Heart right ventricle (tissue), 16 donors: Measurements from ENCODE around the gene LINGO1. TPM values are rescaled to one million over a fixed set of nuclear protein-coding genes. Genes with fewer than 3 reads are reported as not detected.

Experiments
- ATAC-seq, 8 donors: fragments of 200-7000 bp; cut with Tn5 transposase; one replicate each; pipeline ENCODE4 v1.9.1; 2020; ENCODE audit warnings: mild to moderate bottlenecking in 8 of 8, moderate library complexity in 8 of 8, moderate number of reproducible peaks in 1 of 8
- DNase-seq, 2 donors: peaks; one replicate each; pipeline ENCODE4 v3.0.0-alpha.2; 2020
- H3K27ac ChIP-seq, 10 donors: fragments of 200-600 bp; sonication (generic) in 2 of 10; one replicate each; pipeline versions ENCODE4 v1.5.0 to v1.8.0; 2020 to 2022; ENCODE audit warnings: mild to moderate bottlenecking in 3 of 10
- H3K27me3 ChIP-seq, 7 donors: fragments of 200-600 bp; one replicate each; pipeline ENCODE4 v1.8.0; 2021 to 2022; ENCODE audit warnings: mild to moderate bottlenecking in 2 of 7
- H3K36me3 ChIP-seq, 9 donors: fragments of 200-600 bp; sonication (generic) in 1 of 9; one replicate each; pipeline versions ENCODE4 v1.5.0 to v1.8.0; 2020 to 2022; ENCODE audit warnings: mild to moderate bottlenecking in 2 of 9
- H3K4me1 ChIP-seq, 9 donors: fragments of 200-600 bp; sonication (generic) in 1 of 9; one replicate each; pipeline versions ENCODE4 v1.5.0 to v1.8.0; 2020 to 2022; ENCODE audit warnings: mild to moderate bottlenecking in 4 of 9
- H3K4me3 ChIP-seq, 10 donors: fragments of 200-600 bp; sonication (generic) in 2 of 10; one replicate each; pipeline versions ENCODE4 v1.5.0 to v1.8.0; 2020 to 2022; ENCODE audit warnings: mild to moderate bottlenecking in 7 of 10, moderate library complexity in 2 of 10
- H3K9me3 ChIP-seq, 11 donors: fragments of 200-600 bp in 10 of 11; sonication (generic) in 2 of 11; one replicate each; pipeline versions ENCODE4 v1.5.0 to v1.8.0; 2013 to 2022; ENCODE audit warnings: mild to moderate bottlenecking in 2 of 11, control low read depth in 1 of 11, moderate library complexity in 1 of 11
- WGBS, 2 donors: extraction: QIAGEN DNeasy Blood & Tissue Kit; methylation state at CpG; one replicate each; pipeline ENCODE4 v1.1.7; 2013; ENCODE audit warnings: inconsistent platforms in 1 of 2; 5-methylcytosine and 5-hydroxymethylcytosine counted together
- intact Hi-C, 10 donors: fragments of 100-400 bp; cut with DNase I; formaldehyde crosslinking; loops; one replicate each; pipeline versions ENCODE4 v1.11.1 to v1.14.2; 2022
- polyA plus RNA-seq, 2 donors: library from polyadenylated mRNA; stranded (reverse); fragments of 200-250 nt; gene quantifications; one replicate each; pipeline ENCODE4 v1.2.3, GENCODE V29; 2013
- total RNA-seq, 10 donors: library from RNA; stranded (reverse); fragmentation: NEBNext Ultra II Directional in 3 of 10; extraction: Animal tissue kit (Norgen Biotek cat#: 25700) in 3 of 10; gene quantifications; one replicate each; pipeline versions ENCODE4 v1.2.1 to v1.2.4, GENCODE V29; 2021 to 2023
- TF ChIP-seq, protein P1 (sequence below), 9 donors: fragments of 200-600 bp; sonication (generic) in 2 of 9; IDR thresholded peaks; one replicate each; pipeline versions ENCODE4 v1.5.0 to v1.8.0; 2021 to 2022; ENCODE audit warnings: antibody characterized with exemption in 9 of 9, mild to moderate bottlenecking in 5 of 9, moderate library complexity in 1 of 9
- donor health status: Arrhythmogenic right ventricular cardiomyopathy.
- donor health status: ischemic (EF 13 %, LVEDD 7.1; RV severe dilation, severe dysfunction).
- donor health status: healthy with polysubstance abuse.
- donor health status: DM: no; HTN: yes; CAD: no.
- donor health status: DM: no; HTN: no; CAD: no.
- donor health status: ischemic (EF 25% LVEDD 6.9; RV normal size, moderate dysfunction).
- donor health status: ischemic (EF 25% LVEDD 5.7; RV mildly dilated, moderate dysfunction).
- donor health status: healthy.
- donor health status: DM: yes; HTN: yes; CAD: no.
- donor health status: Ischemic cardiomyopathy.
- donor health status: ischemic (EF 35%, LVEDD 5.7; RV mildly dilated, moderate dysfunction).
- donor health status: nonischemic (EF 11% LVEDD 7.7; RV severe dilation, severe dysfunction).
- donor health status: DM: yes; HTN: yes; CAD: no.
- donor health status: PGD.
- donor health status: ischemic (EF 29% LVEDD 5.4; RV normal size, mild dysfunction).
- donor health status: nonischemic (EF 23%, LVEDD 6.1; RV moderate dilation, normal function).

LINGO1 gene
- total and polyA plus RNA-seq, 12 donors: 0.70 to 2.7 (median 1.3) TPM

DNA sequence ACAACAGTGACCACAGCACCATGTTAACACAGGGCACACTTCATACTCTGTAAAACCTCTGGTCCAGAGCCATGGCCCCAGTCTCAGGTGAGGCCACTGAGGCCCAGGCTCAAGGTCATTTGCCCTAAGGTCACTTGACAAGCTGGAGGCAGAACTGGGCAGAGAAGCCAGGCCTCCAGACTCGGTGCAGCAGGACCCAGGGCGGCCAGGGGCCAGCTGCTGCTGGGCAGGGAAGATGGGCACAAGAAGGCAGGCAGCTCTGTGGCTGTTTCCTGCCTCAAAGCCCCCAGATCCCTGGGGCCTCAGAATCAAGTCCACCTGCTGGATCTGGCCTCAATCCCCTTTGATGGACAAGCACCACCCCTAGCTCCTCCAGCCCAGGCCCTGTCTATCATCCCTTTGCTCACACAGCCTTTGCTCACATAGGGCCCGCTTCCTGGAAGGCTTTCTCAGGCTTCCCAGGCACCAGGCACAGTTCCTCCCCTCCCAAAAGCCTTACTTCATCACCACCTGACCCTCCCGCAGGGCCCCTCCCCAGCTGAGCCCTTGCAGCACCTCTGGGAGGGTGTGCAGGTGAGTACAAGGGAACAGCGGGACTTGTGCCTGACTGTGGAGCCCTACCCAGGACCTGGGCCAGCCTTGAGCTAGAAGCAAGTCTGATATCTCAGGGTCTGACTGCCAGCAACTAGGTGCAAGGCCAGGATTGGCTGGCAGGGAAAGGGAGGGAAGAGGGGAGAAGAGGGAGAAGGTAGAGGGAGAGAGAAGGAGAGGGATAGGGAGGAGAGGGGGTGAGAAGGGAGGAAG, 38.0 kb upstream of the LINGO1 start:
- Histone ChIP-seq H3K9me3 (no peaks in the 10 kb centered on the region), H3K27me3 (peaks cover 0 to 31% (median 13%) of the 10 kb centered on the region in 7 donors), H3K4me1 (peaks cover 0 to 7% (median 0%) of the 10 kb centered on the region in 9 donors), H3K36me3 (no peaks in the 10 kb centered on the region), H3K4me3 (no peak overlapping the region), H3K27ac (no peak overlapping the region)
- TF ChIP-seq, protein P1, sequence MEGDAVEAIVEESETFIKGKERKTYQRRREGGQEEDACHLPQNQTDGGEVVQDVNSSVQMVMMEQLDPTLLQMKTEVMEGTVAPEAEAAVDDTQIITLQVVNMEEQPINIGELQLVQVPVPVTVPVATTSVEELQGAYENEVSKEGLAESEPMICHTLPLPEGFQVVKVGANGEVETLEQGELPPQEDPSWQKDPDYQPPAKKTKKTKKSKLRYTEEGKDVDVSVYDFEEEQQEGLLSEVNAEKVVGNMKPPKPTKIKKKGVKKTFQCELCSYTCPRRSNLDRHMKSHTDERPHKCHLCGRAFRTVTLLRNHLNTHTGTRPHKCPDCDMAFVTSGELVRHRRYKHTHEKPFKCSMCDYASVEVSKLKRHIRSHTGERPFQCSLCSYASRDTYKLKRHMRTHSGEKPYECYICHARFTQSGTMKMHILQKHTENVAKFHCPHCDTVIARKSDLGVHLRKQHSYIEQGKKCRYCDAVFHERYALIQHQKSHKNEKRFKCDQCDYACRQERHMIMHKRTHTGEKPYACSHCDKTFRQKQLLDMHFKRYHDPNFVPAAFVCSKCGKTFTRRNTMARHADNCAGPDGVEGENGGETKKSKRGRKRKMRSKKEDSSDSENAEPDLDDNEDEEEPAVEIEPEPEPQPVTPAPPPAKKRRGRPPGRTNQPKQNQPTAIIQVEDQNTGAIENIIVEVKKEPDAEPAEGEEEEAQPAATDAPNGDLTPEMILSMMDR (IDR thresholded peaks at IDR 0.05): no peak
- intact Hi-C loops: no loop called here
- 83 to 84% methylated on average over 5 of the region's 5 CpGs for WGBS, 2 donors
- DNase-seq (no peak), ATAC-seq (no peak)

GRCh38 chr15:77669896-77670295, 37.2 kb upstream of the LINGO1 start:
- intact Hi-C loops: loop anchor here in 1 of 10 donors (10.0 kb wide), 1 partner anchor 155 kb away; no protein-coding TSS in a partner anchor
- DNase-seq: no peak
- Histone ChIP-seq H3K27ac (no peak overlapping the region), H3K4me1 (no peaks in the 10 kb centered on the region), H3K9me3 (no peaks in the 10 kb centered on the region), H3K4me3 (no peak overlapping the region), H3K27me3 (peaks cover 0 to 31% (median 16%) of the 10 kb centered on the region in 7 donors), H3K36me3 (no peaks in the 10 kb centered on the region)
- TF ChIP-seq, protein P1 (IDR thresholded peaks at IDR 0.05): no peak
- 84 to 88% methylated on average over 4 of the region's 4 CpGs for WGBS, 2 donors
- no peak for ATAC-seq

GRCh38 chr15:77667338-77668234, 34.9 kb upstream of the LINGO1 start:
- no peak for DNase-seq
- no peak overlapping the region for H3K4me3 ChIP-seq
- H3K9me3 ChIP-seq: no peaks in the 10 kb centered on the region
- intact Hi-C loops: loop anchor here in 1 of 10 donors (10.0 kb wide), 1 partner anchor 157 kb away; no protein-coding TSS in a partner anchor
- TF ChIP-seq, protein P1 (IDR thresholded peaks at IDR 0.05): no peak
- no peak for ATAC-seq
- H3K27ac ChIP-seq: no peak overlapping the region
- peaks cover 0 to 36% (median 18%) of the 10 kb centered on the region in 7 donors for H3K27me3 ChIP-seq
- no peaks in the 10 kb centered on the region for H3K36me3 ChIP-seq
- WGBS, 2 donors: 57% methylated on average over 11 of the region's 11 CpGs
- no peaks in the 10 kb centered on the region for H3K4me1 ChIP-seq

GRCh38 chr15:77666296-77666660, 33.6 kb upstream of the LINGO1 start:
- 68 to 70% methylated on average over 5 of the region's 5 CpGs for WGBS, 2 donors
- H3K4me3 ChIP-seq: no peak overlapping the region
- DNase-seq: no peak
- H3K27ac ChIP-seq: no peak overlapping the region
- no peaks in the 10 kb centered on the region for H3K9me3 ChIP-seq
- H3K27me3 ChIP-seq: peaks cover 0 to 32% (median 20%) of the 10 kb centered on the region in 7 donors
- no peaks in the 10 kb centered on the region for H3K36me3 ChIP-seq
- intact Hi-C loops: loop anchor here in 1 of 10 donors (10.0 kb wide), 1 partner anchor 159 kb away; no protein-coding TSS in a partner anchor
- TF ChIP-seq, protein P1 (IDR thresholded peaks at IDR 0.05): no peak
- H3K4me1 ChIP-seq: no peaks in the 10 kb centered on the region
- ATAC-seq: no peak
